Tibial nerve (tissue), 4 donors: ENCODE data around the gene TENM4.

Experiments
- CTCF ChIP-seq, 5 experiments: fragments of 200-600 bp in 3 of 5; fragments of 450-650 bp in 2 of 5; sonication (generic) in 3 of 5; IDR thresholded peaks; one replicate each; pipeline ENCODE4 v1.5.1; 2016 to 2019; ENCODE audit warnings: antibody characterized with exemption in 5 of 5, mild to moderate bottlenecking in 3 of 5, moderate library complexity in 2 of 5
- EP300 ChIP-seq, 2 donors: sonication (generic); formaldehyde crosslinking; IDR thresholded peaks; one replicate each; pipeline ENCODE4 v1.6.1; 2017; ENCODE audit warnings: antibody characterized with exemption in 2 of 2, mild to moderate bottlenecking in 1 of 2
- POLR2A ChIP-seq, 2 donors: fragments of 450-650 bp; IDR thresholded peaks; one replicate each; pipeline ENCODE4 v1.6.1; 2017; ENCODE audit warnings: antibody characterized with exemption in 2 of 2, mild to moderate bottlenecking in 2 of 2, moderate library complexity in 2 of 2

GRCh38 chr11:79400206-79400605 lies 40.6 kb downstream of the TENM4 start:
- TF ChIP-seq CTCF (IDR thresholded peaks at IDR 0.05) (no peak), POLR2A (IDR thresholded peaks at IDR 0.05) (no peak), EP300 (IDR thresholded peaks at IDR 0.05) (no peak)
